C4-2B (cell line): Measurements from ENCODE around the gene PEA15.

Source experiments
- CTCF ChIP-seq: fragments of 450-650 bp; conservative IDR thresholded peaks from 2 replicates; pipeline ENCODE4 v1.5.1; 2017; ENCODE audit warnings: mild to moderate bottlenecking
- ZFX ChIP-seq: fragments of 450-650 bp; IDR thresholded peaks from 2 replicates; pipeline ENCODE4 v1.6.1; 2017

GRCh38 chr1:160158534-160158933 is 46.6 kb upstream of the PEA15 start:
- TF ChIP-seq CTCF (no peak), ZFX (no peak)
